Upper lobe of left lung (tissue), 4 donors: ENCODE results near the gene ZNF488.

Experiments
- CTCF ChIP-seq, 6 experiments: fragments of 450-650 bp in 4 of 6; fragments of 200-600 bp in 2 of 6; sonication (generic) in 2 of 6; IDR thresholded peaks; one replicate each; pipeline ENCODE4 v1.5.1; 2016 to 2019; ENCODE audit warnings: antibody characterized with exemption in 6 of 6
- EP300 ChIP-seq, 4 donors: sonication (generic); formaldehyde crosslinking; IDR thresholded peaks; one replicate each; pipeline ENCODE4 v1.5.1; 2017; ENCODE audit warnings: antibody characterized with exemption in 4 of 4, control low read depth in 2 of 4
- POLR2A ChIP-seq, 4 donors: fragments of 450-650 bp; IDR thresholded peaks; one replicate each; pipeline ENCODE4 v1.5.1; 2016 to 2017; ENCODE audit warnings: antibody characterized with exemption in 4 of 4, mild to moderate bottlenecking in 2 of 4
- POLR2AphosphoS5 ChIP-seq, 2 donors: sonication (generic); formaldehyde crosslinking; IDR thresholded peaks; one replicate each; pipeline ENCODE4 v1.5.1; 2017; ENCODE audit warnings: antibody characterized with exemption in 2 of 2

- TF ChIP-seq CTCF (IDR thresholded peaks at IDR 0.05) (no peak), EP300 (IDR thresholded peaks at IDR 0.05) (no peak), POLR2A (IDR thresholded peaks at IDR 0.05) (no peak), POLR2AphosphoS5 (IDR thresholded peaks at IDR 0.05) (no peak)
These were observed 49.4 kb downstream of the ZNF488 start for GRCh38 chr10:47334466-47335295.
